Suppressor macrophage treated with lipopolysaccharide for 1 hour (primary cell): ENCODE data around the gene RSPH10B2.
"Not testable (repeated sequence)": the region's sequence is repeated elsewhere in the genome, so short reads cannot be mapped to it uniquely, and the experiment has no call there.

Experiments used
- DNase-seq, 3 donors: peaks; one replicate each; pipeline ENCODE4 v3.0.0-alpha.2; 2020 to 2022

The RSPH10B2 gene

DNA sequence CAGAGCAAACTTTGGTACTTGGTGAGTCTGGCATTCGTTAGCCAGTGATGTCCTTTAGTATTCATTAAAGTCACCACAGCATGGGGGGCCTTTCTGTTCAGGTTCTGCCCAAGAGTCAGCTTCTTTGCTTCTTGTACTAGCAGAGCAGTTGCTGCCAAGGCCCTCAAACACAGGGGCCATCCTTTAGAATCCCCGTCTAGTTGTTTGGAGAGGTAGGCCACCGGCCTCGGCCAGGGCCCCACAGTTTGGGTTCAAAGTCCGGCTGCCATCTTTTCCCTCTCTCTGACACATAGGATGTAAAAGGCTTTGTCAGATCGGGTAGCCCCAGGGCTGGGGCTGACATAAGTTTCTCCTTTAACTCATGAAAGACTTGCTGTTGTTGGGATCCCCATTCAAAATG lies 89.8 kb downstream of the RSPH10B2 start:
- not testable (repeated sequence) for DNase-seq

GRCh38 chr7:6845971-6846449 lies 92.1 kb downstream of the RSPH10B2 start:
- not testable (repeated sequence) for DNase-seq

DNA sequence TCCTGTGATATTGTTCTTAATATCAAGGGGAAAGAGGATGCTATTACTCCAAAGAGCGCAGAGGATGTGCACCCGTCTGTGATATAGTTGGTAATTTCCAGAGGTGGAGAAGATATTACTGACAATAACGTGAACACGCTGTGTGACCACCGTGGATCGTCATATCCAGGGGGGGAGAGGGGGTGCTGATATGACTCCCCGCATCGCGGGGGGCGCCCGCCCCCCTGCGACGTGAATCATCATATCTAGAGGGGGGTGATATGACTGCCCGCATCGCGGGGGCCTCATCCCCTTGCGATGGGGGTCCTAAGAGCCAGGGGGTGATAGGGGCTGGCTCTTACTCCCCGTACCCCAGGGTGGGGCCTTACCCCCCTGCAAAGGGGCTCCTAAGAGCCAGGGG lies 93.8 kb downstream of the RSPH10B2 start:
- not testable (repeated sequence) for DNase-seq
